Sigmoid colon (tissue), 4 donors: Measurements from ENCODE around the gene PAPPA.

ENCODE experiments used
- POLR2A ChIP-seq, 2 donors: fragments of 450-650 bp; IDR thresholded peaks; one replicate each; pipeline ENCODE4 v1.6.1; 2016; ENCODE audit warnings: antibody characterized with exemption in 2 of 2, mild to moderate bottlenecking in 2 of 2, moderate library complexity in 2 of 2
- POLR2AphosphoS5 ChIP-seq, 4 donors: sonication (generic); formaldehyde crosslinking; IDR thresholded peaks; one replicate each; pipeline ENCODE4 v1.6.1; 2017; ENCODE audit warnings: antibody characterized with exemption in 4 of 4
- TF ChIP-seq, protein P1 (sequence below), 4 experiments: fragments of 450-650 bp in 3 of 4; fragments of 200-600 bp in 1 of 4; IDR thresholded peaks; one replicate each; pipeline ENCODE4 v1.5.1; 2016 to 2019; ENCODE audit warnings: antibody characterized with exemption in 4 of 4, mild to moderate bottlenecking in 3 of 4, moderate library complexity in 2 of 4

DNA sequence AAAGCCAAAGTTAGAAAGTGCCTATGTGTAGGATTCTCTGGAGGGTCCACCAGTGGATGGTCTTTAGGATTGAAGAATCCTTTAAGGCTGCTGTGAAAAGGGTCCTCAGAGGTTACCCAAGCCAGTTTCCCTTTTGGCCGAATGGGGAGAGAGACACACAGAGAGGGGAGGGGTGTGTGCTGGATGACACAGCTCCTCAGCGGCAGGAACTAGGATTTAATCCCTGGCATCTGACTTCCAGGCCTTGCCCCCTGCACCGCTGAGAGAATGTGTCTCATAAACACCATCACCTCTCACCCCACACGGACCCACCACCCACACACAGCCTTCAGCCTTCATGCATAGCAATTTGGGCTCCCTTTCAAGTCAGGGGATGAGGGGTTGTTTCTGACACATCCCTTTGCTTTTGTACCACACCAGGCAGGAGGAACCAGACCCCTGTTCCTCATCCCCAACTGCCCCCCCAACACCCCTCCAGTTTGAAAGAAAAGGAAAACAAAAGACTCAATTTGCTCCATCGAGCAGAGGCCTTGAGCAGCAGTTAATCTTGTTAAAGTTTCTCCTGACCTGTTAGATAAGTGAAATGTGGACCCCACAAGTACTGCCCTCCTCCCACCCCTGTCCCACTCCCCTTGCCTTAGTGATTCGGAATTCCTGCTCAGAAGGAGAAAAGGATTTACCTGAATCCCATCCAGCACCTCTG lies 4.0 kb downstream of the PAPPA start:
- TF ChIP-seq, protein P1, sequence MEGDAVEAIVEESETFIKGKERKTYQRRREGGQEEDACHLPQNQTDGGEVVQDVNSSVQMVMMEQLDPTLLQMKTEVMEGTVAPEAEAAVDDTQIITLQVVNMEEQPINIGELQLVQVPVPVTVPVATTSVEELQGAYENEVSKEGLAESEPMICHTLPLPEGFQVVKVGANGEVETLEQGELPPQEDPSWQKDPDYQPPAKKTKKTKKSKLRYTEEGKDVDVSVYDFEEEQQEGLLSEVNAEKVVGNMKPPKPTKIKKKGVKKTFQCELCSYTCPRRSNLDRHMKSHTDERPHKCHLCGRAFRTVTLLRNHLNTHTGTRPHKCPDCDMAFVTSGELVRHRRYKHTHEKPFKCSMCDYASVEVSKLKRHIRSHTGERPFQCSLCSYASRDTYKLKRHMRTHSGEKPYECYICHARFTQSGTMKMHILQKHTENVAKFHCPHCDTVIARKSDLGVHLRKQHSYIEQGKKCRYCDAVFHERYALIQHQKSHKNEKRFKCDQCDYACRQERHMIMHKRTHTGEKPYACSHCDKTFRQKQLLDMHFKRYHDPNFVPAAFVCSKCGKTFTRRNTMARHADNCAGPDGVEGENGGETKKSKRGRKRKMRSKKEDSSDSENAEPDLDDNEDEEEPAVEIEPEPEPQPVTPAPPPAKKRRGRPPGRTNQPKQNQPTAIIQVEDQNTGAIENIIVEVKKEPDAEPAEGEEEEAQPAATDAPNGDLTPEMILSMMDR (IDR thresholded peaks at IDR 0.05), result no peak
- no peak for TF ChIP-seq POLR2A (IDR thresholded peaks at IDR 0.05)
- TF ChIP-seq POLR2AphosphoS5 (IDR thresholded peaks at IDR 0.05), result no peak
